Activated T-cell treated with anti-CD3 and anti-CD28 coated beads, Interleukin-2, amount 50 U/mL, for 4 hours (primary cell): ENCODE measurements around the gene MTHFD1. TPM values are rescaled to one million over a fixed set of nuclear protein-coding genes. Genes with fewer than 3 reads are reported as not detected.

Experiments used
- ATAC-seq, 2 donors: fragments of 200-7000 bp; cut with Tn5 transposase; one replicate each; pipeline ENCODE4 v1.10.0; 2021
- DNase-seq: peaks from one replicate; pipeline ENCODE4 v3.0.0-alpha.2; 2020
- H3K27me3 Mint-ChIP-seq: one replicate; pipeline ENCODE4 v1.8.0; 2021; ENCODE audit warnings: low read depth, mixed read lengths
- H3K36me3 Mint-ChIP-seq: one replicate; pipeline ENCODE4 v1.8.0; 2022; ENCODE audit warnings: mixed read lengths; ENCODE audit not compliant: insufficient read depth
- H3K4me1 Mint-ChIP-seq: one replicate; pipeline ENCODE4 v1.8.0; 2021; ENCODE audit warnings: low read depth, mixed read lengths
- H3K4me3 Mint-ChIP-seq: one replicate; pipeline ENCODE4 v1.8.0; 2021; ENCODE audit warnings: mild to moderate bottlenecking, moderate library complexity, mixed read lengths
- H3K9me3 Mint-ChIP-seq: one replicate; pipeline ENCODE4 v1.8.0; 2021; ENCODE audit warnings: mixed read lengths
- total RNA-seq, 3 donors: library from RNA; stranded (reverse); gene quantifications; one replicate each; pipeline ENCODE4 v1.2.1, GENCODE V29; 2021

MTHFD1 gene
- total RNA-seq, 3 donors from 2014 or later: 175 to 213 (median 209) TPM

DNA sequence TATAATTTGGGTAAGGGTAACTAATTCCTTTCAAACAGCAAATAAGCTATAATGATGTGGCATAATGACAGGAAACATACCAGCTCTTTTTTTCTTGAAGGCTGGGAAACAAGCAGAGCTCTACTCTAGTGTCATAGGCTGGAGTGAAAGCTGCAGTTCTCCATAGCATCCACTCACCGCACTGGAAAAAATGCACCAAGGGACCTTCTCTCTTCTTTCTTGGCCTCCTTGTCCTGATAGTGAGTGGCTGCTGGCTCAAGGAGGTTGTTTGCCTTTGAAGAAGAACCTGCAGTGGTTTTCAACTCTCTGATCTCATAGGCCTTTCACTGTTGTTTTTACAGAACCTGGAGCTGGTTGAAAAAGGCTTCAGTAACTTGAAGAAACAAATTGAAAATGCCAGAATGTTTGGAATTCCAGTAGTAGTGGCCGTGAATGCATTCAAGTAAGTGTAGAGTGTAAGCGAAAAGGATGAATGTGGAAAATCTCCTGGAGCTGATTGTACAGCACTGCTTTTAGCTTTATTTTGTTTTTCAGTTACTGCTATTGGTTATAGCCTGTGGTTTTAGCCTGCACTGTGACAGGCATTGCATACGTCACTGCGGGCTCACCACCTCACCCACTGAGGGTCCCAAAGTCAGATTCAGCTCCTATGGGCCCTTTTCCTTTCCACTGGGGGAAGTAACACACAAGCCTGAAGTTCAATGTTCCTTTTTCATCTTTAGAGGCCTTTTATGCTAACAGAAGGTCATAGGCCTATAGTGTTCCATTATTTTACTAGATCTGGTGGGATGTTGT is 59.9 kb downstream of the MTHFD1 start:
- DNase-seq (no peak), ATAC-seq (peak in 1 of 2 donors; percentile 39)
- Mint-ChIP-seq H3K4me1 (peaks cover 40% of the 10 kb centered on the region), H3K9me3 (no peaks in the 10 kb centered on the region), H3K27me3 (no peaks in the 10 kb centered on the region), H3K36me3 (peaks cover 25% of the 10 kb centered on the region), H3K4me3 (no peak overlapping the region)

GRCh38 chr14:64450255-64450654 is 62.1 kb downstream of the MTHFD1 start:
- ATAC-seq: peak in 1 of 2 donors; percentile 32
- H3K4me3 Mint-ChIP-seq: no peak overlapping the region
- no peaks in the 10 kb centered on the region for H3K27me3 Mint-ChIP-seq
- peaks cover 21% of the 10 kb centered on the region for H3K36me3 Mint-ChIP-seq
- H3K9me3 Mint-ChIP-seq: no peaks in the 10 kb centered on the region
- DNase-seq: no peak
- peaks cover 25% of the 10 kb centered on the region for H3K4me1 Mint-ChIP-seq

DNA sequence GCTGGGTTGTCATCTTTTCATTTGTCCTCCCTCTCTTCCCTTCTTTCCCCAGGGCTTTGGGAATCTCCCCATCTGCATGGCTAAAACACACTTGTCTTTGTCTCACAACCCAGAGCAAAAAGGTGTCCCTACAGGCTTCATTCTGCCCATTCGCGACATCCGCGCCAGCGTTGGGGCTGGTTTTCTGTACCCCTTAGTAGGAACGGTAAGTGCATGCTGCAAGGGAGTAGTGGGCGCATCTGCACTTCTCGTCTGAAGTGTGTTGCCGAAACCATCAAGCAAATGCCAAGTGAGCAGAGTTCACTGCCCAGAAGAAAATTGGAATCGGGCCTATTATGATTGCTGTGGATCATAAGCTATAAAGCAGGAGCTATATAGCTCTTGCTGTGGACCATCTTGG is 66.5 kb downstream of the MTHFD1 start:
- ATAC-seq (no peak), DNase-seq (no peak)
- Mint-ChIP-seq H3K36me3 (peaks cover 24% of the 10 kb centered on the region), H3K4me1 (peaks cover 20% of the 10 kb centered on the region), H3K9me3 (no peaks in the 10 kb centered on the region), H3K4me3 (no peak overlapping the region), H3K27me3 (no peaks in the 10 kb centered on the region)

- Mint-ChIP-seq H3K27me3 (no peaks in the 10 kb centered on the region), H3K4me1 (peaks cover 13% of the 10 kb centered on the region), H3K9me3 (no peaks in the 10 kb centered on the region), H3K36me3 (peaks cover 20% of the 10 kb centered on the region), H3K4me3 (no peak overlapping the region)
- ATAC-seq (no peak), DNase-seq (no peak)
These were observed 71.4 kb downstream of the MTHFD1 start for GRCh38 chr14:64459405-64460136.

GRCh38 chr14:64461221-64461620 is 73.1 kb downstream of the MTHFD1 start:
- ATAC-seq (no peak), DNase-seq (no peak)
- Mint-ChIP-seq H3K9me3 (no peaks in the 10 kb centered on the region), H3K36me3 (peaks cover 11% of the 10 kb centered on the region), H3K27me3 (no peaks in the 10 kb centered on the region), H3K4me3 (no peak overlapping the region), H3K4me1 (peaks cover 22% of the 10 kb centered on the region)

DNA sequence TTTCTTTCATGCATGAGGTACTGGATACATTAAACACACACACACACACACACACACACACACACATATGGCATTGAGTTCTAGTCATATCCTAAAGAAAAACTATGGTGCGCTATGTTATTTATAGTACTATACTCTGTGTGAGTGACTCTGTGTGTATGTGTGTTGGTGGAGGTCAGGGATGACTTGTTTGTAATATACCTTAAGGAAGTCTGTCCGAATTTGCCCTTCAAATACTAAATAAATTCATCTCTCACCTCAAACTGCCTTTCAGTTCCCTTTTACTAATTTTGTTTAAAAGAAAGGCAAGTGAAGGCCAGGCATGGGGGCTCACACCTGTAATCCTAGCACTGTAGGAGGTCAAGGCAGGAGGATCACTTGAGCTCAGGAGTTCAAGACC is 75.0 kb downstream of the MTHFD1 start:
- Mint-ChIP-seq H3K27me3 (no peaks in the 10 kb centered on the region), H3K36me3 (peaks cover 13% of the 10 kb centered on the region), H3K4me3 (no peak overlapping the region), H3K9me3 (no peaks in the 10 kb centered on the region), H3K4me1 (peaks cover 33% of the 10 kb centered on the region)
- DNase-seq (no peak), ATAC-seq (no peak)

DNA sequence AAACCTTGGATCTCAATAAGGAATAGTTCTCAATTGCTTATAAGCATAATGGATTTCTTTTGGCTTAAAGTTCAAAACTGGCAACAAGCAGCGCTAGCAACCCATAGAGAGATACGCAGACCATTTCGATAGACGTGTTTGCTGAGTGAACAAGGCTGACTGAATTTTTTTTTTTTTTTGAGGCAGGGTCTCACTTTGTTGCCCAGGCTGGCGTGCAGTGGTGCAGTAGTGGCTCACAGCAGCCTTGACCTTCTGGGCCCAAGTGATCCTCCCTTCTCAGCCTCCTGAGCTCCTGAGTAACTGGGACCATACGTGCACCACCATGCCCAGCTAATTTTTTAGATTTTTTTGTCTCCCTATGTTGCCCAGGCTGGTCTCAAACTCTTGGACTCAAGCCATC is 75.7 kb downstream of the MTHFD1 start:
- H3K4me1 Mint-ChIP-seq: peaks cover 39% of the 10 kb centered on the region
- ATAC-seq: no peak
- DNase-seq: no peak
- H3K4me3 Mint-ChIP-seq: no peak overlapping the region
- H3K36me3 Mint-ChIP-seq: peaks cover 15% of the 10 kb centered on the region
- H3K9me3 Mint-ChIP-seq: no peaks in the 10 kb centered on the region
- no peaks in the 10 kb centered on the region for H3K27me3 Mint-ChIP-seq

- Mint-ChIP-seq H3K4me3 (peak overlapping the region; percentile 86), H3K36me3 (peaks cover 12% of the 10 kb centered on the region), H3K27me3 (no peaks in the 10 kb centered on the region), H3K4me1 (peaks cover 33% of the 10 kb centered on the region), H3K9me3 (no peaks in the 10 kb centered on the region)
- DNase-seq: no peak
- ATAC-seq: peak in 1 of 2 donors; percentile 25
These were observed 76.5 kb downstream of the MTHFD1 start for GRCh38 chr14:64464651-64465050.

GRCh38 chr14:64465191-64465822 is 77.2 kb downstream of the MTHFD1 start, which contains the start of gene AKAP5:
Gene AKAP5, plus strand, starts transcription at chr14:64465499. Its CDS starts 2,896 bp downstream, at chr14:64468395.
- Mint-ChIP-seq H3K27me3 (no peaks in the 10 kb centered on the region), H3K4me3 (peak within 1 kb of the TSS; percentile 86), H3K4me1 (peaks cover 27% of the 10 kb centered on the region), H3K36me3 (peaks cover 5% of the 10 kb centered on the region), H3K9me3 (no peaks in the 10 kb centered on the region)
- ATAC-seq: peak; percentile 91 to 93
- DNase-seq: peak; percentile 49

GRCh38 chr14:64465831-64466554 is 77.8 kb downstream of the MTHFD1 start:
- Mint-ChIP-seq H3K9me3 (no peaks in the 10 kb centered on the region), H3K27me3 (no peaks in the 10 kb centered on the region), H3K36me3 (peaks cover 4% of the 10 kb centered on the region), H3K4me3 (peak overlapping the region; percentile 80), H3K4me1 (peaks cover 27% of the 10 kb centered on the region)
- DNase-seq: no peak
- ATAC-seq: peak in 1 of 2 donors; percentile 20

GRCh38 chr14:64467101-64467500 is 78.9 kb downstream of the MTHFD1 start:
- Mint-ChIP-seq H3K9me3 (no peaks in the 10 kb centered on the region), H3K27me3 (no peaks in the 10 kb centered on the region), H3K4me3 (no peak overlapping the region), H3K36me3 (peaks cover 8% of the 10 kb centered on the region), H3K4me1 (peaks cover 29% of the 10 kb centered on the region)
- DNase-seq: no peak
- ATAC-seq: no peak

DNA sequence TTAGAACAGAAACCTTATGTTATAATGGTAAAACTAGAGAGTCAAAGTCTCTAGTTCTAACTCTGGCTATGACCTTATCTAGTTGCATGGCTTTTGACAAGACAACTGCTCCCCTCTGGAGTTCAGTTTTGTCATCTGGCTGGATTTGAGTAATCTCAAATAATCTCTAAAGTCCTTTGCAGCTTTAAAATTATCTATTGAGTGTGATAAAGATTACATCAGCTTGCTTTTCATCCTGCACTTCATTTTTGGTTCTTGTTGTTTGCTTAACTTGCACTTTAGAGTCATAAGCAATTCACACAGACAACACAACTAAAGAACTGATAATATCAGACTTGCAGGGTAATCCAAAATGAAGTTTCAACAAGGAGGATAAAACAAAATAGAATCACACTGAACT is 79.4 kb downstream of the MTHFD1 start:
- ATAC-seq (no peak), DNase-seq (no peak)
- H3K36me3 Mint-ChIP-seq: peaks cover 8% of the 10 kb centered on the region
- H3K27me3 Mint-ChIP-seq: no peaks in the 10 kb centered on the region
- no peaks in the 10 kb centered on the region for H3K9me3 Mint-ChIP-seq
- H3K4me1 Mint-ChIP-seq: peaks cover 29% of the 10 kb centered on the region
- H3K4me3 Mint-ChIP-seq: no peak overlapping the region

GRCh38 chr14:64468451-64468850 is 80.3 kb downstream of the MTHFD1 start:
- DNase-seq: no peak
- Mint-ChIP-seq H3K4me3 (no peak overlapping the region), H3K36me3 (peaks cover 9% of the 10 kb centered on the region), H3K27me3 (no peaks in the 10 kb centered on the region), H3K4me1 (peaks cover 31% of the 10 kb centered on the region), H3K9me3 (no peaks in the 10 kb centered on the region)
- no peak for ATAC-seq

- peaks cover 14% of the 10 kb centered on the region for H3K4me1 Mint-ChIP-seq
- H3K36me3 Mint-ChIP-seq: peaks cover 5% of the 10 kb centered on the region
- H3K9me3 Mint-ChIP-seq: no peaks in the 10 kb centered on the region
- ATAC-seq: peak; percentile 37 to 41
- no peaks in the 10 kb centered on the region for H3K27me3 Mint-ChIP-seq
- no peak for DNase-seq
- no peak overlapping the region for H3K4me3 Mint-ChIP-seq
These were observed 85.9 kb downstream of the MTHFD1 start for GRCh38 chr14:64474041-64474440.
